Aorta (tissue), 5 donors: ENCODE results near the gene MT1H. TPM values are rescaled to one million over a fixed set of nuclear protein-coding genes. Genes with fewer than 3 reads are reported as not detected.
A peak's percentile ranks its signal among the peaks of the same experiment; 100 is the strongest.

Source experiments
- ATAC-seq: fragments of 200-7000 bp; cut with Tn5 transposase; one replicate; pipeline ENCODE4 v1.9.1; 2022; ENCODE audit warnings: moderate library complexity; ENCODE audit not compliant: low FRiP score
- DNase-seq, 2 donors: peaks; one replicate each; pipeline ENCODE4 v3.0.0-alpha.2; 2020
- H3K27ac ChIP-seq, 2 donors: one replicate each; pipeline ENCODE4 v1.5.1; 2013; ENCODE audit warnings: low read length in 2 of 2, mild to moderate bottlenecking in 2 of 2, moderate library complexity in 2 of 2, control low read depth in 1 of 2, inconsistent platforms in 1 of 2, low read depth in 1 of 2
- H3K27me3 ChIP-seq, 2 donors: one replicate each; pipeline ENCODE4 v1.6.1; 2013; ENCODE audit warnings: control low read depth in 1 of 2, low read length in 1 of 2, mild to moderate bottlenecking in 1 of 2, moderate library complexity in 1 of 2; ENCODE audit not compliant: insufficient read depth in 2 of 2, control insufficient read depth in 1 of 2
- H3K36me3 ChIP-seq, 2 donors: one replicate each; pipeline ENCODE4 v1.6.1; 2013; ENCODE audit warnings: control low read depth in 1 of 2, low read length in 1 of 2, mild to moderate bottlenecking in 1 of 2; ENCODE audit not compliant: insufficient read depth in 2 of 2, control insufficient read depth in 1 of 2
- H3K4me1 ChIP-seq, 2 donors: one replicate each; pipeline ENCODE4 v1.6.1; 2013; ENCODE audit warnings: low read length in 2 of 2, control low read depth in 1 of 2, mild to moderate bottlenecking in 1 of 2, moderate library complexity in 1 of 2; ENCODE audit not compliant: insufficient read depth in 2 of 2, control insufficient read depth in 1 of 2
- H3K4me3 ChIP-seq, 2 donors: one replicate each; pipeline ENCODE4 v1.5.1; 2013; ENCODE audit warnings: low read length in 2 of 2, control low read depth in 1 of 2, mild to moderate bottlenecking in 1 of 2
- H3K9me3 ChIP-seq: one replicate; pipeline ENCODE4 v1.6.1; 2013; ENCODE audit warnings: mild to moderate bottlenecking, low read length; ENCODE audit not compliant: control insufficient read depth
- WGBS, 2 donors: extraction: QIAGEN DNeasy Blood & Tissue Kit; methylation state at CpG; one replicate each; pipeline ENCODE4 v1.1.7; 2013; 5-methylcytosine and 5-hydroxymethylcytosine counted together
- intact Hi-C, 2 donors: fragments of 100-400 bp; cut with DNase I; formaldehyde crosslinking; loops; one replicate each; pipeline versions ENCODE4 v1.14.2 to v1.15.0; 2022
- polyA plus RNA-seq, 2 donors: library from polyadenylated mRNA; stranded (reverse); fragments of 200-250 nt; gene quantifications; one replicate each; pipeline ENCODE4 v1.2.3, GENCODE V29; 2013
- total RNA-seq, 2 donors: library from RNA; stranded (reverse); fragmentation: NEBNext Ultra II Directional; extraction: Animal tissue kit (Norgen Biotek cat#: 25700); gene quantifications; one replicate each; pipeline ENCODE4 v1.2.1, GENCODE V29; 2021
- donor health status: healthy with polysubstance abuse.
- donor health status: Bipolar disorder and iron deficiency.
- donor health status: DM: no; HTN: no; CAD: no.
- donor health status: DM: no; HTN: no; CAD: no.
- donor health status: DM: yes; HTN: yes; CAD: no.

Gene MT1H
- total and polyA plus RNA-seq, 4 donors = 1.6 to 12.6 (median 3.0) TPM; not detected in 1

GRCh38 chr16:56684256-56684925, 14.8 kb downstream of the MT1H start:
- ATAC-seq = no peak
- H3K36me3 ChIP-seq = no peaks in the 10 kb centered on the region
- H3K4me3 ChIP-seq = no peak overlapping the region
- no peaks in the 10 kb centered on the region for H3K27me3 ChIP-seq
- no peaks in the 10 kb centered on the region for H3K9me3 ChIP-seq
- WGBS, 2 donors = 72 to 80% methylated on average over 4 of the region's 4 CpGs
- no peaks in the 10 kb centered on the region for H3K4me1 ChIP-seq
- intact Hi-C loops = loop anchor here (5.0 kb wide), 2 partner anchors 42 to 77 kb away; partner anchors contain the start of gene MT2A (in 1 of the 2)
- DNase-seq = no peak
- H3K27ac ChIP-seq = peak overlapping the region; percentile 6 to 37

DNA sequence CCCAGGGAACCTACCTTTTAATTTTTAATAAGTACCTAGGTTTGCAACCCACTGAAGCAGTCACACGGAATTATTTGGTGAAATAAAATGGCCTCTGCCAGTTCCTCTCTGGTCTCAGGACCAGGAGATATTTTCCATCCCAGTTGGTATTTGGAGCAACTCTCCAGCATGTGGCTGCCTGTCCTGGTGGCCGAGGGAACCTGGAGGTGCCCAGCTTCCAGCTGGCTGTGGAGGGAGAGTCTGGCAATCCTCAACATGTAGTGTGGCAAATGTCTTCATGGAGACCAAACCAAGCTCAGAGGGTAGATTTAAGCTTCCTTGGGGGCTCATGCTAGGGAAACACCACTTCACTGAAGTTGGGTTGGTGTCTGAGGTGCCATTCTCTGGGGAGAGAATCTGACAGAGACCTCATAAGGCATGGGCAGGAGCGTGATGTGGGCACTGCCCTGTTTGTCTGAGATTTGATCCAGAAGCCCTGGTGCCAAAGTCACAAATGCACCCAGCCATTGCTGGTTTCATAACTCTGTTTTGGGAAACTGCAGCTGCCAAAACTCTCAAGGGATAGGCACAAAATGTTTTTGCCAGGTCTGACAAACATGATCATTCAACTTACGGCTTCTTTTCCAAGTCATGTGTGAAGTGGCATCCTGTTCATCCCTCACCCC, 15.4 kb downstream of the MT1H start:
- Histone ChIP-seq H3K9me3 (no peaks in the 10 kb centered on the region), H3K36me3 (no peaks in the 10 kb centered on the region), H3K4me3 (no peak overlapping the region), H3K27me3 (no peaks in the 10 kb centered on the region), H3K4me1 (no peaks in the 10 kb centered on the region), H3K27ac (peak overlapping the region; percentile 6 to 37)
- 17 to 25% methylated on average over 4 of the region's 4 CpGs for WGBS, 2 donors
- DNase-seq (no peak), ATAC-seq (no peak)
- intact Hi-C loops = loop anchor here (5.0 kb wide), 2 partner anchors 43 to 78 kb away; partner anchors contain the start of gene MT2A (in 1 of the 2)

GRCh38 chr16:56686758-56687157, 17.1 kb downstream of the MT1H start:
- Histone ChIP-seq H3K27ac (no peak overlapping the region), H3K9me3 (no peaks in the 10 kb centered on the region), H3K4me3 (no peak overlapping the region), H3K4me1 (no peaks in the 10 kb centered on the region), H3K36me3 (no peaks in the 10 kb centered on the region), H3K27me3 (no peaks in the 10 kb centered on the region)
- no peak for ATAC-seq
- intact Hi-C loops = no loop called here
- WGBS, 2 donors = 97% methylated on average over 7 of the region's 7 CpGs
- DNase-seq = no peak

DNA sequence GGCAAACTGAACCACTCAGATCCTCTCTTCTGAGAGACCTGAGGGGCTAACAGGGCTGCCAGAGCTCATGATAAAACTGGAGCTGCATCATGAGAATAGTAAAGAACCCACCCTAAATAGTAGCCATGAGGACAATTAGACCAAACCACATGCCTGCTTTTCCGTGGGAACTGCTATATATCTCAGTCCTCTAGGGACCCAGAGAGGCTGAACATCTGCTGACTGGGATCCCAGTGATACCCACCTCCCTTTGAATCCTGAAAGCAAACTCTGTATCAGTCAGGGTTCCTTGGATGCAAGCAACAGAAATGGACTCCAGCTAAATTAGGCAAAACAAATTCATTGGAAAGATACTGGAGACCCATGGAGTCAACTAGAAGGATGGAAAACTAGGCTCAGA, 19.1 kb downstream of the MT1H start:
- no peaks in the 10 kb centered on the region for H3K9me3 ChIP-seq
- no peak overlapping the region for H3K27ac ChIP-seq
- no peaks in the 10 kb centered on the region for H3K27me3 ChIP-seq
- no peaks in the 10 kb centered on the region for H3K36me3 ChIP-seq
- ATAC-seq = no peak
- H3K4me1 ChIP-seq = no peaks in the 10 kb centered on the region
- 47 to 56% methylated on average over 1 of the region's 1 CpG for WGBS, 2 donors
- no peak overlapping the region for H3K4me3 ChIP-seq
- no peak for DNase-seq
- intact Hi-C loops = no loop called here

GRCh38 chr16:56689171-56689570, 19.6 kb downstream of the MT1H start:
- Histone ChIP-seq H3K4me1 (no peaks in the 10 kb centered on the region), H3K9me3 (no peaks in the 10 kb centered on the region), H3K27me3 (no peaks in the 10 kb centered on the region), H3K4me3 (no peak overlapping the region), H3K27ac (no peak overlapping the region), H3K36me3 (no peaks in the 10 kb centered on the region)
- intact Hi-C loops = no loop called here
- no peak for DNase-seq
- no peak for ATAC-seq
- 65 to 66% methylated on average over 3 of the region's 3 CpGs for WGBS, 2 donors

DNA sequence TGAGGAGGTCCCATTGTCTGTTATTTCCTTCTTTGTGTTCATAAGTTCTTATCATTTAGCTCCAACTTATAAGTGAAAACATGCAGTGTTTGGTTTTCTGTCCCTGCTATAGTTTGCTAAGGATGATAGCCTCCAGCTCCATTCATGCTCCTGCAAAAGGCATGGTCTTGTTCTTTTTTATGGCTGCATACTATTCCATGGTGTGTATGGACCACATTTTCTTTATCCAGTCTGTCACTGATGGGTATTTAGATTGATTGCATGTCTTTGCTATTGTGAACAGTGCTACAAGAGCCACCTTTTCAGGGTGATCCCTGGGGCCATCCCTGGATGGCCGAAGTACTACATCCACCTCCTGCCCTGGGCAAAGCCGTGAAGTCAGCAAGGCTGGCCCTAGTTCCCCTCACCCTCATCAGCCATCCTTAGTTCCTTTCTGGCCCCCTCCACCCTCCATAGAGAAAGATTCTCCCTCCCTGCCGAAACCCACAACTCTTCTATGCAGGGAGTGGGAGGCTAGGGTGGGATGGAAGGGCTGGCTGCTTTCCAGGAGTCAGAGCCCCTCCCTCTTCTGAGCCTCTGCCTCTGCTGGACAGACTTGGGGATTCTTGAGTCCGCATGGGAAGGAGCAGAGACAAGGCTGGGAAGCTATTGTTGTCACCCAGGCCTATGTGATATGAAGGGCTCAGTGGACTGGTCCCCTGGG, 21.0 kb downstream of the MT1H start:
- Histone ChIP-seq H3K4me1 (no peaks in the 10 kb centered on the region), H3K9me3 (no peaks in the 10 kb centered on the region), H3K27ac (no peak overlapping the region), H3K36me3 (no peaks in the 10 kb centered on the region), H3K4me3 (no peak overlapping the region), H3K27me3 (no peaks in the 10 kb centered on the region)
- no peak for ATAC-seq
- intact Hi-C loops = no loop called here
- DNase-seq = peak in 1 of 2 donors; percentile 14
- 70 to 78% methylated on average over 4 of the region's 4 CpGs for WGBS, 2 donors

GRCh38 chr16:56691885-56692284, 22.3 kb downstream of the MT1H start:
- intact Hi-C loops = no loop called here
- 71 to 73% methylated on average over 4 of the region's 4 CpGs for WGBS, 2 donors
- ATAC-seq (no peak), DNase-seq (no peak)
- H3K27me3 ChIP-seq = no peaks in the 10 kb centered on the region
- H3K27ac ChIP-seq = no peak overlapping the region
- H3K9me3 ChIP-seq = no peaks in the 10 kb centered on the region
- H3K4me1 ChIP-seq = no peaks in the 10 kb centered on the region
- no peaks in the 10 kb centered on the region for H3K36me3 ChIP-seq
- H3K4me3 ChIP-seq = no peak overlapping the region

- Histone ChIP-seq H3K27me3 (no peaks in the 10 kb centered on the region), H3K9me3 (peaks cover 3% of the 10 kb centered on the region), H3K36me3 (no peaks in the 10 kb centered on the region), H3K27ac (no peak overlapping the region), H3K4me1 (no peaks in the 10 kb centered on the region), H3K4me3 (no peak overlapping the region)
- intact Hi-C loops = no loop called here
- DNase-seq (no peak), ATAC-seq (no peak)
- 73 to 79% methylated on average over 1 of the region's 1 CpG for WGBS, 2 donors
Observed at GRCh38 chr16:56695246-56695645, 25.6 kb downstream of the MT1H start.
